HepG2 (cell line): ENCODE data around the gene ZNF652. TPM values are rescaled to one million over a fixed set of nuclear protein-coding genes. Genes with fewer than 3 reads are reported as not detected.

Source experiments
- ATAC-seq: fragments of 200-7000 bp; cut with Tn5 transposase; 3 replicates; pipeline ENCODE4 v1.9.1; 2020; ENCODE audit warnings: mild to moderate bottlenecking, moderate library complexity
- BruUV-seq: library from RNA; stranded (reverse); fragments of 400-500 nt; replicated peaks from 2 replicates; lab custom pipeline; 2021; lab: Mats Ljungman, UMichigan
- CTCF ChIA-PET: fragments of 300-600 bp; formaldehyde crosslinking; extraction: SDS; loops from one replicate; lab custom pipeline; 2021; ENCODE audit warnings: low total read pairs, inconsistent platforms, low intra/inter-chr PET ratio; lab: Yijun Ruan, JAX
- POLR2A ChIA-PET: fragments of 350-600 bp; sonication (Branson Sonifier 250); formaldehyde crosslinking; loops from one replicate; lab custom pipeline; 2020; ENCODE audit warnings: antibody characterized with exemption, inconsistent platforms; lab: Yijun Ruan, JAX
- DNase-seq: peaks from one replicate; pipeline ENCODE4 v3.0.0-alpha.2; 2015; ENCODE audit warnings: low spot score
- FAIRE-seq: peaks from 3 replicates; lab custom pipeline; 2011; peaks lifted over from hg19 to GRCh38; lab: Jason Lieb, UNC
- H2AFZ ChIP-seq: one replicate; pipeline ENCODE4 v1.6.1; 2011; ENCODE audit warnings: low read length, inconsistent platforms
- H3K27ac ChIP-seq: fragments of 300-600 bp; 3 replicates; pipeline ENCODE4 v1.8.0; 2011; ENCODE audit warnings: mixed run types, mild to moderate bottlenecking, mixed read lengths, low read length, inconsistent platforms; ENCODE audit not compliant: insufficient read depth; ENCODE audit errors: extremely low read length
- H3K27me3 ChIP-seq, 2 experiments: fragments of 200-600 bp in 1 of 2; 2 replicates in 1 of 2; 3 replicates in 1 of 2; pipeline versions ENCODE4 v1.6.0 to v1.8.0; 2011; ENCODE audit warnings: low read length in 2 of 2, mild to moderate bottlenecking in 2 of 2, moderate library complexity in 2 of 2, inconsistent platforms in 1 of 2; ENCODE audit not compliant: insufficient read depth in 2 of 2, control insufficient read depth in 1 of 2
- H3K36me3 ChIP-seq, 2 experiments: fragments of 200-600 bp in 1 of 2; replicated peaks in 1 of 2; 2 replicates in 1 of 2; 3 replicates in 1 of 2; pipeline versions ENCODE4 v1.5.1 to v1.8.0; 2011; ENCODE audit warnings: low read length in 2 of 2, inconsistent platforms in 1 of 2; ENCODE audit not compliant: insufficient read depth in 2 of 2, control insufficient read depth in 1 of 2
- H3K4me1 ChIP-seq: 2 replicates; pipeline ENCODE4 v1.5.1; 2012; ENCODE audit warnings: low read length, inconsistent platforms; ENCODE audit not compliant: insufficient read depth
- H3K4me2 ChIP-seq: 2 replicates; pipeline ENCODE4 v1.6.0; 2011; ENCODE audit warnings: low read depth, low read length, inconsistent platforms
- H3K4me3 ChIP-seq, 3 experiments: fragments of 200-600 bp in 1 of 3; sonication (generic), shearing (Covaris generic) in 1 of 3; replicated peaks in 1 of 3; 2 replicates each; pipeline ENCODE4 v1.5.1; 2011 to 2016; ENCODE audit warnings: low read length in 3 of 3, inconsistent platforms in 2 of 3, low read depth in 2 of 3, mild to moderate bottlenecking in 2 of 3, control low read depth in 1 of 3, mixed read lengths in 1 of 3; ENCODE audit not compliant: insufficient read depth in 1 of 3
- H3K79me2 ChIP-seq: one replicate; pipeline ENCODE4 v1.6.1; 2011; ENCODE audit warnings: low read length, inconsistent platforms; ENCODE audit not compliant: insufficient read depth
- H3K9ac ChIP-seq: 2 replicates; pipeline ENCODE4 v1.6.0; 2011; ENCODE audit warnings: mild to moderate bottlenecking, low read depth, low read length, inconsistent platforms; ENCODE audit not compliant: insufficient read depth
- H3K9me3 ChIP-seq: 2 replicates; pipeline ENCODE4 v1.5.1; 2012; ENCODE audit warnings: mild to moderate bottlenecking, low read length
- H4K20me1 ChIP-seq: 2 replicates; pipeline ENCODE4 v1.6.0; 2011; ENCODE audit warnings: inconsistent platforms, mild to moderate bottlenecking, low read length, moderate library complexity; ENCODE audit not compliant: insufficient read depth
- GFI1 ChIP-seq: sonication (generic); formaldehyde crosslinking; IDR thresholded peaks from 2 replicates; pipeline ENCODE4 v1.5.0; 2020; ENCODE audit warnings: missing genetic modification reagents, mild to moderate bottlenecking, borderline replicate concordance
- GRHL1 ChIP-seq: sonication (generic); formaldehyde crosslinking; conservative IDR thresholded peaks from 2 replicates; pipeline ENCODE4 v1.8.0; 2022; ENCODE audit warnings: missing genetic modification reagents
- HNF4A ChIP-seq: sonication (generic); formaldehyde crosslinking; IDR thresholded peaks from 2 replicates; pipeline ENCODE4 v1.4.0; 2020; ENCODE audit warnings: missing genetic modification reagents
- HOXD1 ChIP-seq: sonication (generic); formaldehyde crosslinking; IDR thresholded peaks from 2 replicates; pipeline ENCODE4 v1.5.0; 2020; ENCODE audit warnings: missing genetic modification reagents
- MTERF4 ChIP-seq: sonication (generic); formaldehyde crosslinking; IDR thresholded peaks from 2 replicates; pipeline ENCODE4 v1.8.0; 2023; ENCODE audit warnings: mild to moderate bottlenecking, missing genetic modification reagents
- ZFX ChIP-seq: sonication (generic); formaldehyde crosslinking; IDR thresholded peaks from 2 replicates; pipeline ENCODE4 v1.4.0; 2020; ENCODE audit warnings: mild to moderate bottlenecking, low read depth, missing genetic modification reagents, moderate library complexity
- ZNF883 ChIP-seq: sonication (generic); formaldehyde crosslinking; IDR thresholded peaks from 2 replicates; pipeline ENCODE4 v1.5.1; 2020; ENCODE audit warnings: mild to moderate bottlenecking, missing genetic modification reagents; ENCODE audit errors: not compliant biosample characterization
- WGBS: methylation state at CpG from one replicate; pipeline ENCODE4 v1.1.6; 2017; ENCODE audit warnings: low lambda C conversion rate; 5-methylcytosine and 5-hydroxymethylcytosine counted together
- in situ Hi-C: cut with HindIII; loops from 2 replicates; pipeline ENCODE4 v1.10.0; 2017; ENCODE audit warnings: low pct_unique_long_range_greater_than_20kb; ENCODE audit not compliant: extremely low pct_ligation_motif_present
- intact Hi-C: fragments of 100-400 bp; cut with micrococcal nuclease; formaldehyde crosslinking; loops from one replicate; pipeline ENCODE4 v1.10.0; 2022; ENCODE audit not compliant: unreplicated experiment
- polyA plus RNA-seq, 8 experiments: library from polyadenylated mRNA; depleted of rRNA in 3 of 8; stranded (reverse) in 7 of 8; unstranded in 1 of 8; fragments of >200 nt; fragmentation: Illumina TruSeq in 4 of 8; extraction: Trizol in 4 of 8; gene quantifications; 2 replicates each; pipeline versions ENCODE4 v1.2.1 to v1.2.3, GENCODE V29; 2011 to 2016; ENCODE audit warnings: low read depth in 4 of 8, missing spikeins in 1 of 8, mixed read lengths in 1 of 8; ENCODE audit not compliant: insufficient read depth in 1 of 8
- total RNA-seq, 5 experiments: library from RNA; depleted of rRNA; stranded (reverse); fragments of >200 nt; fragmentation: Illumina TruSeq; extraction: Trizol; gene quantifications; 2 replicates each; pipeline ENCODE4 v1.2.3, GENCODE V29; 2016; ENCODE audit warnings: low read depth in 1 of 5
- TF ChIP-seq, protein P1 (sequence below): sonication (generic); formaldehyde crosslinking; IDR thresholded peaks from 2 replicates; pipeline ENCODE4 v1.4.0; 2020; ENCODE audit warnings: mild to moderate bottlenecking, missing genetic modification reagents

ZNF652 gene
- total and polyA plus RNA-seq, 2 of the 13 experiments (the other 11 are each of a cell fraction or from before 2014, with no cell fraction given) = 16.2 to 30.2 TPM

DNA sequence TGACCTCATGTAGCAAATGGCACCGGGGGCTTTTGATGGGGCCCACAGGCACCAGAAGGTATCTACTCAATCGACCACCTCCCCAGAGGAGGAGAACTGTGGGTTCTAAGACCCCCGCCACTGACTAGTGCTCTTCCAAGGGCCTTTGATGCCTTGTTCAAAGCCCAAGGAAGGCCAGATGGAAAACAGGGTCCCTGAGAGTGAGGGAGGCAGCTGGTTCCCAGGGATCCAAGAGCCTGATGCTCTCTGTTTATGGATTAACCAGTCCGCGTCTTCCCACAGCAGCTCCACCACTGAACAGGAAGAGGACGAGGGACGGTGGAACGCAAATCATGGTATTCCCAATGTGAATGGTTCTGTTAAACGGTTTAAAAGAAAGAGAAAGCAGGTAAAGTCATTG lies 45.0 kb upstream of the ZNF652 start:
- no peak for DNase-seq
- peaks cover 4% of the 10 kb centered on the region for H3K79me2 ChIP-seq
- H3K4me3 ChIP-seq = no peak overlapping the region
- H4K20me1 ChIP-seq = 0 out of 2 replicates have a peak, but pooled peaks cover 5% of the 10 kb centered on the region
- H2AFZ ChIP-seq = no peak overlapping the region
- no peak overlapping the region for H3K9ac ChIP-seq
- intact Hi-C loops (loop anchor here (5.0 to 10.0 kb wide), 2 partner anchors 50 to 88 kb away; partner anchors contain the start of gene NGFR), in situ Hi-C loops (no loop called here)
- H3K4me2 ChIP-seq = no peak overlapping the region
- WGBS = 99% methylated on average over 9 of the region's 9 CpGs
- H3K27ac ChIP-seq = no peak overlapping the region
- H3K27me3 ChIP-seq = no peaks in the 10 kb centered on the region
- TF ChIP-seq HOXD1 (CRISPR knock-in tag) (no peak), ZFX (CRISPR knock-in tag) (0 out of 2 replicates have a peak, but pooled peaks have one; percentile 2), ZNF883 (CRISPR knock-in tag) (no peak), GFI1 (CRISPR knock-in tag) (no peak), GRHL1 (no peak), MTERF4 (CRISPR knock-in tag) (0 out of 2 replicates have a peak, but pooled peaks have one; percentile 36), HNF4A (CRISPR knock-in tag) (no peak)
- TF ChIP-seq, protein P1, sequence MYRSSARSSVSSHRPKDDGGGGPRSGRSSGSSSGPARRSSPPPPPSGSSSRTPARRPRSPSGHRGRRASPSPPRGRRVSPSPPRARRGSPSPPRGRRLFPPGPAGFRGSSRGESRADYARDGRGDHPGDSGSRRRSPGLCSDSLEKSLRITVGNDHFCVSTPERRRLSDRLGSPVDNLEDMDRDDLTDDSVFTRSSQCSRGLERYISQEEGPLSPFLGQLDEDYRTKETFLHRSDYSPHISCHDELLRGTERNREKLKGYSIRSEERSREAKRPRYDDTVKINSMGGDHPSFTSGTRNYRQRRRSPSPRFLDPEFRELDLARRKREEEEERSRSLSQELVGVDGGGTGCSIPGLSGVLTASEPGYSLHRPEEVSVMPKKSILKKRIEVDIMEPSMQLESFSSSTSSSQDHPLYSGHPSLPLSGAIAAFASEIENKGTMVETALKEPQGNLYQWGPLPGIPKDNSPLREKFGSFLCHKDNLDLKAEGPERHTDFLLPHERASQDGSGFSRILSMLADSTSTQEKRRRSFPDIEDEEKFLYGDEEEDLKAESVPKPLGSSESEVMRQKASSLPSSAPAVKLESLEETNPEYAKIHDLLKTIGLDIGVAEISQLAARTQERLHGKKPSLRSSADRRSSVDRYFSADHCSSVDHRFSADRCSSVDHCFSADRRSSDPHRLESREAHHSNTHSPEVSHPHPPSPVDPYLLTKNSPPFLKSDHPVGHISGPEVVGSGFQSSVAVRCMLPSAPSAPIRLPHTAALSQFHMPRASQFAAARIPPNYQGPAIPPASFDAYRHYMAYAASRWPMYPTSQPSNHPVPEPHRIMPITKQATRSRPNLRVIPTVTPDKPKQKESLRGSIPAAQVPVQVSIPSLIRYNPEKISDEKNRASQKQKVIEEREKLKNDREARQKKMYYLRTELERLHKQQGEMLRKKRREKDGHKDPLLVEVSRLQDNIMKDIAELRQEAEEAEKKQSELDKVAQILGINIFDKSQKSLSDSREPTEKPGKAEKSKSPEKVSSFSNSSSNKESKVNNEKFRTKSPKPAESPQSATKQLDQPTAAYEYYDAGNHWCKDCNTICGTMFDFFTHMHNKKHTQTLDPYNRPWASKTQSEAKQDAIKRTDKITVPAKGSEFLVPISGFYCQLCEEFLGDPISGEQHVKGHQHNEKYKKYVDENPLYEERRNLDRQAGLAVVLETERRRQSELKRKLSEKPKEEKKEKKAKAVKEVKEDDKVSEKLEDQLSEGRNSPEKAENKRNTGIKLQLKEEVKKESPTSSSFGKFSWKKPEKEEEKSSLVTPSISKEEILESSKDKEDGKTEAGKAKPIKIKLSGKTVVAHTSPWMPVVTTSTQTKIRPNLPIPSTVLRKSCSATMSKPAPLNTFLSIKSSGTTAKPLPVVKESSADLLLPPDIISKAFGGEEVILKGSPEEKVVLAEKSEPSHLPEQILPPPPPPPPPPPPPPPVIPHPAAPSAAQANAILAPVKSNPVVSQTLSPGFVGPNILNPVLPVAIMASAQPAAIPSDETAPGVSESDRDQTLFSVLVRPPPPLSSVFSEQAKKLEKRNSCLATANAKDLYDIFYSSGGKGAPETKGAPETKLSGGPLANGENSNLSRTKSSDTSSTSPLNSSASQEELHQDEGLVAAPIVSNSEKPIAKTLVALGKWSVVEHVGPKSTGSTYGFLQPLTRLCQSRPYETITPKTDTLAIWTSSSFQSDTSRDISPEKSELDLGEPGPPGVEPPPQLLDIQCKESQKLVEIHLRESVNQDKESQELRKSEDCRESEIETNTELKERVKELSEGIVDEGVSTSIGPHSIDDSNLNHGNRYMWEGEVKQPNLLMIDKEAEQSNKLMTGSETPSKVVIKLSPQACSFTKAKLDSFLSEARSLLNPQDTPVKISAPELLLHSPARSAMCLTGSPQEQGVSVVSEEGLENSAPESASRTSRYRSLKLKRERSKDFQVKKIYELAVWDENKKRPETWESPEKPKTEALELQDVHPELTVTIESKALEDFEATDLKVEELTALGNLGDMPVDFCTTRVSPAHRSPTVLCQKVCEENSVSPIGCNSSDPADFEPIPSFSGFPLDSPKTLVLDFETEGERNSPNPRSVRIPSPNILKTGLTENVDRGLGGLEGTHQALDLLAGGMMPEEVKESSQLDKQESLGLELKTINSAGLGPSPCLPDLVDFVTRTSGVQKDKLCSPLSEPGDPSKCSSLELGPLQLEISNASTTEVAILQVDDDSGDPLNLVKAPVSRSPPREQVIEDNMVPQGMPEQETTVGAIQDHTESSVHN (CRISPR knock-in tag) = no peak
- TF ChIP-seq, all 625 proteins: peak for 2
- CTCF ChIA-PET = interaction anchor here (0.8 to 3.3 kb wide), 2 partner anchors 28 to 149 kb away, joined by 4 to 75 read pairs; no protein-coding TSS in a partner anchor
- BruUV-seq = no TSS peak
- FAIRE-seq (no peak), ATAC-seq (no peak)
- Histone ChIP-seq H3K4me1 (peaks cover 17% of the 10 kb centered on the region), H3K36me3 (peaks cover 53 to 85% of the 10 kb centered on the region in 2 experiments), H3K9me3 (no peaks in the 10 kb centered on the region)
- POLR2A ChIA-PET = no interaction called here
